ENCODE measurements around the gene ANKRD52.

ANKRD52 gene

DNA sequence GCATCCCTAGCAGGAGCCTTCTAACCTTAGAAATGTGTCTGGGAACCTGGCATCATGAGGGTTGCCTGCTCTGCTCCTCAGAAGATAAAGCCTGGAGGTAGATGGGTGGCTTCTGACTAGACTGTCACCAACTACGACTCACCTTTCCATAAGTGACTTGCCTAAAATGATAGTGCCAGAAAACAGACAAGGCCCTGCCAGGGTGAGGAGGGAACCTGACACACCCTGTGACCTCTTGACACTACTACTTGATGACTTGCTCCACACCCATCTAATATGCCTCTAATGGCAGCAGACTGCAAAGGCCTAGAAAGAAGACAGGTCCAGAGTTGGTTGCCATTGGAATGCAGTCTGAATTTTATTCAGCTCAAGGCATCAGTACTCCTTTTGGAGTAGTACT is 45.8 kb downstream of the ANKRD52 start:
- intact Hi-C loops (cut with DNase I; ENCODE audit: low total_unique reads): no loop called here

DNA sequence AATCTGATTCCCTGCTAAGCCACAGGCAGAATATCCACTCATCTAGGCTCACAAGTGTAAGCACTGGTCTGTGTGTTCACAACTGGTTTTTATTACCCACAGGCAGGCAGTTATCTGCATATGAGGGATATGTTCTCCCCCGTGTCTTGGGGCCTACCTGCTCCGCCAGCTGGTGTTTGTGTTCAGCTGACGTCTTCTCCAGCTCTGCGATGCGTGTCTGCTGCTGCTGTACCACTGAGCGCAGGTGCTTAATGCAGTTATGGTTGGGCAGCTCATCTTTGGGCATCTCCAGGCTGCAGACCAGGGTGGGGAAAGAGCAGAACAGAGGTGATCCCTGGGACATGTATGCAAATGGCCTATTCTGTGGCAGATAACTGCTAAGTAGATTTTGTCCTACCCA is 50.2 kb downstream of the ANKRD52 start:
- no peaks in the 10 kb centered on the region for H3K4me1 ChIP-seq
- TF ChIP-seq, protein P1, sequence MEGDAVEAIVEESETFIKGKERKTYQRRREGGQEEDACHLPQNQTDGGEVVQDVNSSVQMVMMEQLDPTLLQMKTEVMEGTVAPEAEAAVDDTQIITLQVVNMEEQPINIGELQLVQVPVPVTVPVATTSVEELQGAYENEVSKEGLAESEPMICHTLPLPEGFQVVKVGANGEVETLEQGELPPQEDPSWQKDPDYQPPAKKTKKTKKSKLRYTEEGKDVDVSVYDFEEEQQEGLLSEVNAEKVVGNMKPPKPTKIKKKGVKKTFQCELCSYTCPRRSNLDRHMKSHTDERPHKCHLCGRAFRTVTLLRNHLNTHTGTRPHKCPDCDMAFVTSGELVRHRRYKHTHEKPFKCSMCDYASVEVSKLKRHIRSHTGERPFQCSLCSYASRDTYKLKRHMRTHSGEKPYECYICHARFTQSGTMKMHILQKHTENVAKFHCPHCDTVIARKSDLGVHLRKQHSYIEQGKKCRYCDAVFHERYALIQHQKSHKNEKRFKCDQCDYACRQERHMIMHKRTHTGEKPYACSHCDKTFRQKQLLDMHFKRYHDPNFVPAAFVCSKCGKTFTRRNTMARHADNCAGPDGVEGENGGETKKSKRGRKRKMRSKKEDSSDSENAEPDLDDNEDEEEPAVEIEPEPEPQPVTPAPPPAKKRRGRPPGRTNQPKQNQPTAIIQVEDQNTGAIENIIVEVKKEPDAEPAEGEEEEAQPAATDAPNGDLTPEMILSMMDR (IDR thresholded peaks at IDR 0.05): no peak
- no peak for DNase-seq
- no peaks in the 10 kb centered on the region for H3K27me3 ChIP-seq
- H3K27ac ChIP-seq: no peak overlapping the region
- no peak overlapping the region for H3K4me3 ChIP-seq
- H3K9me3 ChIP-seq: no peaks in the 10 kb centered on the region
- intact Hi-C loops (cut with DNase I; ENCODE audit: low total_unique reads): no loop called here
- peaks cover 69 to 84% (median 83%) of the 10 kb centered on the region in 3 donors for H3K36me3 ChIP-seq

More for the DNA sequence above, 45.8 kb downstream of the ANKRD52 start:
- no peak overlapping the region for H3K27ac ChIP-seq
- TF ChIP-seq, protein P1 (IDR thresholded peaks at IDR 0.05): no peak
- DNase-seq: no peak
- no peak overlapping the region for H3K4me3 ChIP-seq
- no peaks in the 10 kb centered on the region for H3K27me3 ChIP-seq
- H3K4me1 ChIP-seq: peaks cover 0 to 10% (median 4%) of the 10 kb centered on the region in 4 donors
- peaks cover 90 to 100% (median 95%) of the 10 kb centered on the region in 3 donors for H3K36me3 ChIP-seq
- H3K9me3 ChIP-seq: no peaks in the 10 kb centered on the region

DNA sequence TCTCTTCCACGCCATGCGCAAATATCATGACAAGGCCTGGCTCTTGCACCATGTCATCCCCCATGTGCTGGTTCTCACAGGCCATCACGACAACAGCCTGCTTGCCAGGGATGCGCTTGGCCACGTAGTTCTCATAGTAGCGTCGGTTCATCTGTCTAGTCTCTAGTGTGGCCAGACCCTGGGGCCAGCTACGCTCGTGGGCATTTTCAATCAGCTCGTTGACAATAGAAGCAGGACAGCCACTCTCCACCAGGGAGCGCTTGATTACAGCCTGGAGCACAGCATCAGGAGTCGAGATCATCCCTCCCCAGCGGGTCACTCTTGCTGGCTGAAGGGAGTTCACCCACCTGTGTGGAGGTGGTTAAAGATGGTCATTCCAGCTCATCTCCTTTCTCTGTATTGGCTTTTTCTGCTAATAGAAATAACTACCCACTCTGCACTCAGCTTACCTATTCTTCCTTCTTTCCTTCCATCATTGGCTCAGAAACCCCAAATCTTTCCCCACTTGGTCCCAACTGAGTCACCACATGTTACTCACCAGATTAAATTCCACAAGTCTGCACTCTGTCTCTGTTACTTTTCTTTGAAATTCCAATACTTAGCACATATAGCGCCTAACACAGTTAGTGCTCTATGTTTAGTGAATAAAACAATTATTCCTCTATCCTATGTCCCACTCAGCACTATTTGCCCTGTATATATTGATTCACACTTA is 51.6 kb downstream of the ANKRD52 start:
- H3K4me1 ChIP-seq: no peaks in the 10 kb centered on the region
- peaks cover 55 to 70% (median 69%) of the 10 kb centered on the region in 3 donors for H3K36me3 ChIP-seq
- peak; percentile 57 to 77 for DNase-seq
- intact Hi-C loops (cut with DNase I; ENCODE audit: low total_unique reads): no loop called here
- H3K9me3 ChIP-seq: no peaks in the 10 kb centered on the region
- no peaks in the 10 kb centered on the region for H3K27me3 ChIP-seq
- H3K27ac ChIP-seq: peak overlapping the region; percentile 5 to 12
- TF ChIP-seq, protein P1 (IDR thresholded peaks at IDR 0.05): peak; percentile 53 to 62
- no peak overlapping the region for H3K4me3 ChIP-seq

DNA sequence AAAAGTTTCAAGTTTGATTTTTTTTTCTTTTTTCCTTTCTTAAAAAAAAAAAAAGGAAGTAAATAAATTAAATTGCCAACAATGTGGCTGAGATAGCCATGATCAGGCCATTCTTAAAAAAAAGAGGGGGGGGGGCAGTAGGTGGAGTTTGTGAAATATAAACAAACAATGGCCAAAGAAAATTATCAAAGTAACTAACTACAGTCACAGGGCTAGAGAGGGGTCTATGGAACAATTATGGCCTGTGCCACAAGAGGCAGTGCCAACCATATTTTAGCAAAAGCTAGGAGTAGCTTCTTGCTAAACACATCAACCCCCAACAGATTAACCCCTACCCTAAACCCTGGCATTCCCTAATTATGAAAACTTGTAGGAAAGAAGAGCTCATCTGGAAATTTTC is 52.7 kb downstream of the ANKRD52 start:
- no peak for DNase-seq
- no peaks in the 10 kb centered on the region for H3K9me3 ChIP-seq
- intact Hi-C loops (cut with DNase I; ENCODE audit: low total_unique reads): no loop called here
- H3K4me3 ChIP-seq: no peak overlapping the region
- H3K27ac ChIP-seq: peak overlapping the region in 1 of 2 donors; percentile 11
- TF ChIP-seq, protein P1 (IDR thresholded peaks at IDR 0.05): no peak
- no peaks in the 10 kb centered on the region for H3K27me3 ChIP-seq
- peaks cover 43 to 58% (median 57%) of the 10 kb centered on the region in 3 donors for H3K36me3 ChIP-seq
- no peaks in the 10 kb centered on the region for H3K4me1 ChIP-seq

DNA sequence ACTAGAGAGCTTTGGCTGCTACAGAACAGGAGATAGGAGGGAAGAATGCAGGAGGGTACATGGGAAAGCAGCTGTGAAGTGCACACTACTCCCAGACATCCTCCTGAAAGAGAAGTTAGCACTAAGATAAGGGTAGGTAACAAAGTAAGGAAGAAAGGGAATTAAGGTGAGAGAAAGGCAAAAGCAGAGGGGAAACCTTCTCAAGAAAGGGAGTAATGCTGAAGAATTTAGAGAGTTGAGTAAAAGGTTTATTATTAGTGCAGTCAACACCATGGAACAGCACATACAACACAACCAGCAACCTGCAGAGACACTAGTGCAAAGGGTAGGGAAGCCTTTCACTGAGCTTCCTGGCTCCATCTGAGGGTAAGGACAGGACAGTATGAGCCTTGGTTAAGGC is 53.9 kb downstream of the ANKRD52 start:
- TF ChIP-seq, protein P1 (IDR thresholded peaks at IDR 0.05): no peak
- H3K4me1 ChIP-seq: no peaks in the 10 kb centered on the region
- H3K9me3 ChIP-seq: no peaks in the 10 kb centered on the region
- H3K4me3 ChIP-seq: no peak overlapping the region
- intact Hi-C loops (cut with DNase I; ENCODE audit: low total_unique reads): no loop called here
- peaks cover 32 to 46% (median 46%) of the 10 kb centered on the region in 3 donors for H3K36me3 ChIP-seq
- H3K27me3 ChIP-seq: no peaks in the 10 kb centered on the region
- DNase-seq: no peak
- H3K27ac ChIP-seq: no peak overlapping the region

Data from tibial artery (tissue), 4 donors.